HG02973 (cell line): ENCODE data around the gene ADCY7.

Source experiments
- ATAC-seq: cut with Tn5 transposase; IDR thresholded peaks from one replicate; pipeline ENCODE4 v1.9.1; 2021; ENCODE audit warnings: moderate library complexity; ENCODE audit not compliant: unreplicated experiment

ADCY7 gene

DNA sequence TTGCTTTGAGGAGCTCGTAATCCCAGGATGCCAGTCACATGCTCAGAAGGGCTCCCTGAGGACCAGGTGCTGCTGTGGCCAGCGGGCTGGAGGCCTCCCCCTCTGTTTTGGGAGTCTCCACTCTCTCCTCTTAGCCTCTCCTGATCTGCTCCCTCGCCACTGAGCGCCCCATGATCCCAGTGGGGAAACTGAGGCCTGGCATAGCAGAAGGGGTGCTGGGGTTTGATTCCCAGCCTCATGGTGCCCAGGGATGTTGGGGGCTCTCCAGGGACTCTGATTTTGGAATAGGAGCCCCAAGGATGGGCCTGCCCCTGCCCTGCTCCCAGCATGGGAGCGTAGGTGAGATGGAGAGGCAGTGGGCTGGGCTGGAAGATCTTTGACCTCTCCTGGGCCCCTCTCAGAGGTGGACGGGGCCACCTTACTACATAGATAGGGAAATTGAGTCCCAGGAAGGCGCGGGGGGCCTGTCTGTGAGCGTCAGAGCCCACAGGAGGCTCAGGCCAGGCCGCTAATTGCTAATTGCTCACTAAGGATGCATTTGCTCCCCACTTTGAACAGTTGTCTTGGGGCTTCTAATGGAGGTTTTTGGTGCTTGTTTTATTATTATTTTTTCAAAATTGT lies 525 bp upstream of the ADCY7 start:
- ATAC-seq = no peak

DNA sequence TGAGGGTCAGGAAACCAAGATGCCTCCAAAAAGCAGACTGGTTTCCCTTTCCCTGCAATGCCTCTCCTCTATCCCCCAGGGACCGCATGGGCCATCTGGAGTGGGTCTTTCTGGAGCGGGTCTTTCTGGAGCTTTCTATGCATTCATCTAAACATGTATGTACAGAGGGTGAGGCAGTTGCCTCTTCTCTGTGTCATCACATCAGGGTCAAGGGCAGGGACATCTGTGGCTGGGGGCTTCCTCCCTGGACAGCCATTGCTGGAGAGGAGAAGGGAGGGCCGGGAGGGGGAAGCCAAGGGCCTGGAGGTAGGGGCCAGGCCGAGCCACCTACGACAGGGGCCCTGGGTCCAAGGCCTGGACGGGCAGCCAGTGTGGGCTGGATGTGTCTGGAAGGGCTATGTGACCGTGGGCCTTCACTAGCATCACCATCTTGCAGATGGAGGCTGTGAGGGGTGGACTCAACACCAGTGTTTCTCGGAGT lies 840 bp downstream of the ADCY7 start:
- no peak for ATAC-seq

DNA sequence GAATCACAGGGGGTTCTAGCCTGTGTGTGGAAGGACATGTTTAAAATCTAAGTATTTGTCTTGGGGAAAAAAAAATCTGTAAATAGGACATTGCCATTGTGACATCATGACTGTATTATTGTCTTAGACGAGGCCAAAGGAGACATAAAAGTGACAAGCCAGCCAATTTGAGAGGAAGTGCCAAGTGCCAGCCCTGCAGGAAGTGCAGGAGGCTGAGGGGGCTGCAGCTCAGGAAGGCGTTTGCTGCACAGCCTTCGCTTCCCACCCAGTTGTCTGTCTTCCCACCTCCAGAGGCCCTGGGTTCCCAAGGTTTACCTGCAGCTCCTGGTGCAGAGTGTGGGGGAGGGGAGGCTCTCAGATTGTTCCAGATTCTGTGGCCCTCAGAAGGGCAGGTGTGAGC lies 1.3 kb downstream of the ADCY7 start:
- ATAC-seq = no peak

DNA sequence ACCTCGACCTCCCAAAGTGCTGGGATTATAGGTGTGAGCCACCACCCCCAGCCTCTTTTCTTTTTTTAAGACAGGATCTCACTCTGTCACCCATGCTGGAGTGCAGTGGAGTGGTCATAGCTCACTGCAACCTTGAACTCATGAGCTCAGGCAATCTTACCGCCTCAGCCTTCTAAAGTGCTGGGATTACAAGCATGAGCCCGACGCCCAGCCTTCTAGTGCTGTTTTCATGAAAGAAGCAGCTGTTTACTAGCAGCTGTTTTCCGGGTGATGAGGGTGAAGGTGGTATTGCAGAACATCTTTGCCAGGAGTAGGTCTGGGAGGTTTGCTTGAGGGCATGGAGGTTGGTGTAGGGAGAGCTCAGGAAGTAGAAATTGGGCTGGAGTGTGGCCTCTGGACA lies 2.0 kb downstream of the ADCY7 start:
- ATAC-seq = no peak

DNA sequence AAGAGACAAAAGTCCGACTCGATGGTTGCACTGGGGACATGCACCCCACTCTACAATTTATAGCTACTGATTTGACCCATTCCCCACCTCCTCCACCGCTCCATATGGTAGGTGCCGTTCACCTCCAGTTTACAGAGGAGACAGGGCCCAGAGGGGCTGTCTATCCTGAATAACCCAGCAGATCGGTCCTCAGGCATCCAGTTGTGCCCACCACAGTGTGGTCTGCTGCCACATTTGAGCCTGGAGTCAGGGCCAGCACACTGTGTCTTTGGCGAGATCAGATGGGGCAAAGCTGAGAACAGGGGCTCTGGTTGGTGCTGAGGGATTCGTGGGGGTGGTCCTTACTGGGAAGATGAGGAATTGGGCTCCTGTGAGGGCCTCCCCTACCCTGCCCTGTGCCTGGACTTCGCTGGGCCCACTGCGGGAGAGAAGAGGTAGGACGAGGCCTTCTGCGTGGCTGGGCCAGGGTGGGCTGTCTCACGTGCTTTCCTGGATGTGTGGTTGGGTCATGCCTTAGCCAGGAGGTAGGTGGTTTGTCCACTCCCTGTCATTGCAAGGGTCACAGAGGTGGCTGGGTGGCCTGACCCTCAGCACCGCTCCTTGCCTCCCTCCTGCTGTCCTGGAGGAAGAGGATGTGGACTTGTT lies 2.8 kb downstream of the ADCY7 start:
- no peak for ATAC-seq

DNA sequence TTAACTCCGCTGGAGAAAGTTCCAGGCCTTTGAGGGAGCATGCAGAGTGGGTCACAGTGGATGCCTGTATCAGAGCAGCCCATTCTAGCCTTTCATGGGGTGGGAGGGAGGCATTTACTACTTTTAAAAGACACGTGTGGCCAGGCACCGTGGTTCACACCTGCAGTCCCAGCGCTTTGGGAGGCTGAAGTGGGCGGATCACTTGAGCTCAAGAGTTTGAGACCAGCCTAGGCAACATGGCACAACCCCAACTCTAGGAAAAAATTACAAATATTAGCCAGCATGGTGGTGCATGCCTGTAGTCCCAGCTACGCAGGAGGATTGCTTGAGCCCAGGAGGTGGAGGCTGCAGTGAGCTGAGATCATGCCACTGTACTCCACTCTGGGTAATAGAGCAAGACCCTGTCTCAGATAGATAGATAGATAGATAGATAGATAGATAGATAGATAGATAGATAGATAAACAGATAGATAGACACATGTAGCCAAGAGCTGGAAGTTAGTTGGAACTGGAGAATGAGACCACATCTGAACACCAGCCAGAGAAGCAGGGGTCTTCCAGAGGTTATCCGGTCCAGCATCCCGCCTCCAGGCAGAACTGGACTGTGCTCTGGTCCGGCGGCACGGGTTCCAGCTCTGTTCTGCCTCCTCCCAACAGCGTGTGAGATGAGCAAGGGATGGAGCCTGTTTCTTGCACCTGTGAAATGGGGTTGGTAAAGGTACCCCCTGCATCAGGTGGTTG lies 3.6 kb downstream of the ADCY7 start:
- no peak for ATAC-seq

DNA sequence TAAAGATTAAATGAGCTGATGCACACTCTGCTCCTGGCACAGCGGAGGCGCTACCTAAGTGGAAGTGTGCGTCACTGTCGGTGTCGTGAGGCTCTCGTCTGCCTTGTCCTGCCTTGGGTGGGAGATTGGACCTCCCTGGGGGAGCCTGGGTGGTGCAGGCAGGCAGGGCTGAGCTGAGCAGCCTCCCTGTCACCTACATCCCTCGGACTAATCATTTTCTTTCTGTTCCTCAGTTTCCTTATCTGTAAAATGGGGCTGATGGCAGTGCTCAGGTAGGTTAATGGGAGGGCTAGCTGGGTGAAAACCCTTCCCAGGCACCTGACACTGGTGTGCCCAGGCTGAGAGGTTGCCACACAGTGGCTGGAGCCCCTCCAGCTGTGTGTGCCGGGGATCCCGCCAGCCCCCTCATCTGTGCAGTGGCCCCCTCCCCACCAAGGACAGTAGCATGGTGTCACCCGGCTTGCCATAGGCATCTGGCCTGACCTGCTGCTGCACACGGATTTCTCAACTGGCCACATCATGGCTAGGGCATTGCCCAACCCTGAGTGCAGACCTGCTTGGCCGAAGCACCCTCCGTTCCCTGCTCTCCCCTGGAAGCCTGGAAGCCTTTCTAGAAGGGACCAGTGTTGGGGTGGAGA lies 4.3 kb downstream of the ADCY7 start:
- ATAC-seq = no peak

DNA sequence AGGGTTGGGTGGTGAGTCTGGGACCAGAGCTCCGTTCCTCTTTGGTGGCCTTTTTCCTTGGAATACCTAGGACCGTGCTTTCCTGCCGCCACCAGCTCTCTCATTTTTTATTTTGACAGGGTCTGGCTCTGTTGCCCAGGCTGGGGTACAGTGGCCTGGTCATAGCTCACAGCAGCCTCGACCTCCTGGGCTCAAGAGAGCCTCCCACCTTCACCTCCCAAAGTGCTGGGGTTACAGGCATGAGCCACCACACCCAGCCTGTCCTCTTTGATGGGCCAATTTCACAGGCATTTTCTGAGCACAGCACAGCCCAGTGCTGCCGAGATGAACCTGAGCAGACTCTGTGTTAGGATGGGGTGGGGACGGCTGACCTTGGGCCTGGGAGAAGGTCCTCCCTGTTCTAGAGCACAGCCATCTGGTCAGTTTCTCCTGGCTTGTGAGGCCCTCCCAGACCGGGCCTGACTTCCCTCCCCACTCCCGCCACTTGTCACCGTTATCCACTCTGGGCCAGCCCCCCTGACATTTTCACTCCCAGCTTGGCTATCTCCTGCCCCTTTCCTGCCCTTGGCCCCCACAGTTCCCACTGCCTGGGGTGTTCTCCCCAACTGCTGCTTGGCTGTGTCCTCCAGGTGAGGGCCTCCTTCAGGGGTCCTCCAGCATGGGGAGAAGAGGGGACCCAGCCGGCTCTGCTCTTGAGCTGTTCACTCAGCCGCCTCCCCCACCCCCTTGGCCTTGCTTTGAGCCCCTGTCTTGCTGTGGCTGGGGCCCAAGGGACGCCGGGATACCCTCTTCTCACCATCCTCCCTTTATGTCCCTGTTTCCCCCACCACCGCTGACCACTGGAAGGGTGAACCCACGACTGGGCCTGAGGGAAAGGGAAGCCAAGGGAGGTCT lies 5.0 kb downstream of the ADCY7 start:
- ATAC-seq = no peak

DNA sequence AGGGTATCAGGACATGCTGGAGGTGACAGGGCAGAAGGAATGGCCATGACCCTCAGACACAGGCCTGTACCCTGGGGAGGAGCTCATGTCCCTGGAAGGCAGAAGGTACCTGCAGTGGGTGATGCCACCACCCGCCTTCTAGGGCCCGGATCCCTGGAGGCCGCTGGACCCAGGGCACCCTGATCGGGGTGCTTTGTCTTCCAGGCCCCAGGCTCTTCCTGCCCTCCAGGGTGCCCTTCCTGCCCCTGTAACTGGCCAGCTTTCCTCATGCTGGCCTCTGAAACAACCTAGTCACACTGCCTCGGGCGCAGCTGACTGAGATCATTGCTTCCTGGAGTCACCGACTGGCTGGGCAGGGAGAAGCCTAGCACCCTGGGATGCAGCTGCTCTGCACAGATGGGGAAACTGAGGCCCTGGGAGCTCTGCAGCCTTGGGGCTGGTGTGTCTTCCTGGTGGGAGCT lies 5.8 kb downstream of the ADCY7 start:
- no peak for ATAC-seq

DNA sequence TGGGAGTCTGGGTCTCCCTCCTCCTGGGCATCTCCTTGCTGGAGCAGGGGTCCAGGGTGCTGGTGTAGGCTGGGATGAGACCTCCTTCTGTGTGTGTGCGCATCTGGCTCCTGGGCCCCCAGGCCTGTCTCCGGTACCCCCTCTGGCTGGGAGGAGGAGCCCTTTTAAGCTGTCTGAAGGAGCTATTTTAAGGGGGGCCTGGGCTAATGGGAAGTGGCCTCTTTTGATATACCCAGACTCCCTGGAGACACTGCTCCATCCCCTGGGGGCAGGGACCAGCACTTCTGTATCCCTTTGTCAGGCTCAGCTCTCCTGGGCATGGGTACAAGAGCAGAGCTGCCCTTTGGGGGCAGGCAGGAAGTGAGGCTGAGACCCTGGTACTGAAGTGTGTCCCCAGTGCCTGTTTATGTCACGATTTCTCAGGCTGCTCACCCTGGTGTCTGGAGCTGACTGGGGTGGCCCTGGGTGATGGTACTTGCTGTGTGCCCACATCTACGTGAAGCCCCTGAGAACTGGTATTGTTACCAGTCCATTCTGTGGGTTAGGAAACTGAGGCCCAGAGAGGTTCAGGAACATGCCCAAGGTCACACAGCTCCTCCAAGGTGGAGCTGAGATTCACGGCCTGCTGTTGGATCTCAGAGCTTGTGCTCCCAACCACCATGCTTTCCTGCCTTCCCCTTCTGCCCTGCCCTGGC lies 6.5 kb downstream of the ADCY7 start:
- no peak for ATAC-seq

DNA sequence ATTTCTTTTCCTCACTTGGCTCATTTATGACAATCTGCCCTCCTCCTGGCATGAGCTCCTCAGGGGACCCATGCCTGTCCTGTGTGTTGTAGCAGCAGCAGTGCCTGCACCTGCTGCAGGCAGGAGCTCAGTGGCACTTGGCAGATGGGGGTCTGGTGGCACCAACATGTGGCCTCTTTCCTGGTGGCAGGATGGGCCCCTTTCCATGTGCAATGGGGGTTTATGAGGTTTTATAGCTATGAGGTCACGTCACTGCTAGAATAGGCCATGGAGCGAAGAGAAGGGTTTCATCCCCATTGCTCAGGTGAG lies 7.0 kb downstream of the ADCY7 start:
- no peak for ATAC-seq

DNA sequence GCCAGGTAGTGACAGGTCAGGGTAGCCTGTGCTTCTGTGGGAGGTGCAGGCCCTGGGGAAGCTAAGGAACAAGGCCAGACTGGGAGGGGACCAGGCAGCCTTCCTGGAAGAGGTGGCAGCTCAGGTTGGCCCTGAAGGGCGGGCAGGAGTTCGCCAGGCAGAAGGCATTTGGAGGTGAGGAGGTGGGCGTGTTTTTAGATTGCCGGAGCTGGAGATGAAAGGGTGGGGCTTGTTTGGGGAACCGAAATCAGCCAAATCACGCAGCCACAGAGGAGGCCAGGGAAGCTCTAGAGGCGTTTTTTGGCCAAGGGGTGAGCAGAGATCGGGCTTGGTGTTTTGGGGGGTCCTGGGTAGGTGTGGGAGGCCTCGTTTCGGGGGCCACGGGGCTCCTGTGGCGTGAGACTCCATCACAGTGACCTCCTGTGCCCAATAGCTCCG lies 7.6 kb downstream of the ADCY7 start:
- ATAC-seq = peak; percentile 60

DNA sequence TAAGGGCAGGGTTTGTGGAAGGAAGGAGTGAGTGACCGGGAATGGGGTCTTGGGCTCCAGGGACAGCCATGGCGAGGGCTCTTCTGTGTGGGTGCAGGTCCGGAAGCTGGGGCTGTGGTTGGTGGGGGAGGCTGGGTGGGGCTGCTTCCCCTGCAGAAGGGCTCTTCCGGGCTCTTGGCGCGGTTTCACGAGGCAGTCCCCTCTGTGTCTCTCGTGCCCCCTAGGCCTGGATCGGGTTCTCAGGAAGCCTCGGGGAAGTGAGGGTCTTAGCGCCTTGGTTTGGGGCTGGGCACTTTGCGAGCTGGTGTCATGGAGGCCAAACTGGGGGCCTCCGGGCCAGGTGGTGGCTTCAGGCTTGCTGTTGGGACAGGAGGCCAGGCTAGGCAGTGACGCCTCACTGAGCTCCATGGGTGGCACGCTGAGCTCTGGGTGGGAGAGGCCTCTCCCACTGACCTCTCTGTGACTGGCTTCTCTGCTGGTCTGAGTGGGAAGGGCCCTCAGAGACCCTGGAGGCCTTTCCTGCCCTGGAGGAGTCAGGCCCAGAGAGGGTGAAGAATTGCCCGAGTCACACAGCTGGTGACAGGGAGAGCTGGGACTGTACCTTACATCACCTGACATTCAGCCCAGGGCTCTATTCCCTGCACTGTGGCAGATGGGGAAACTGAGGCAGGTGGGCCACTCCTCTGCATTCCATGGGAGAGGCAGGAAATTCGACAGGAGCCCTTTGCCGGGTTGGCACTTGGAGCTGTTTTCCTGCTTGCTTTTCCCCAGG lies 8.2 kb downstream of the ADCY7 start:
- peak; percentile 22 for ATAC-seq

DNA sequence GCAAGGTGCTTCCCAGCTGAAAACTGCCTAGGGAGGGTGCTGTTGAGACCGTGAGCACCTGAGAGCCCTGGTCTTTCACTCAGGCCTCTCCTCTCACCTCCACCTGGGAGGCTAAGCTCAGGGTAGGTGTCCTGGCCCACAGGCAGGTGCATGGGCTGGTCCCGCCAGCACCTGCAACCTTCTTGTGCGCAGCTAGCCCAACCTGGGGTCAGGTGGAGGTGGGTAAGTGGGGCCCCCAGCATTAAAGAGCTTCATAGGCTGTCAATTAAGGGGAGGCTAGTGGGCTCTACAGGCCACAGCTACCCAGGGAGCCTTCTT lies 8.7 kb downstream of the ADCY7 start:
- ATAC-seq = no peak

DNA sequence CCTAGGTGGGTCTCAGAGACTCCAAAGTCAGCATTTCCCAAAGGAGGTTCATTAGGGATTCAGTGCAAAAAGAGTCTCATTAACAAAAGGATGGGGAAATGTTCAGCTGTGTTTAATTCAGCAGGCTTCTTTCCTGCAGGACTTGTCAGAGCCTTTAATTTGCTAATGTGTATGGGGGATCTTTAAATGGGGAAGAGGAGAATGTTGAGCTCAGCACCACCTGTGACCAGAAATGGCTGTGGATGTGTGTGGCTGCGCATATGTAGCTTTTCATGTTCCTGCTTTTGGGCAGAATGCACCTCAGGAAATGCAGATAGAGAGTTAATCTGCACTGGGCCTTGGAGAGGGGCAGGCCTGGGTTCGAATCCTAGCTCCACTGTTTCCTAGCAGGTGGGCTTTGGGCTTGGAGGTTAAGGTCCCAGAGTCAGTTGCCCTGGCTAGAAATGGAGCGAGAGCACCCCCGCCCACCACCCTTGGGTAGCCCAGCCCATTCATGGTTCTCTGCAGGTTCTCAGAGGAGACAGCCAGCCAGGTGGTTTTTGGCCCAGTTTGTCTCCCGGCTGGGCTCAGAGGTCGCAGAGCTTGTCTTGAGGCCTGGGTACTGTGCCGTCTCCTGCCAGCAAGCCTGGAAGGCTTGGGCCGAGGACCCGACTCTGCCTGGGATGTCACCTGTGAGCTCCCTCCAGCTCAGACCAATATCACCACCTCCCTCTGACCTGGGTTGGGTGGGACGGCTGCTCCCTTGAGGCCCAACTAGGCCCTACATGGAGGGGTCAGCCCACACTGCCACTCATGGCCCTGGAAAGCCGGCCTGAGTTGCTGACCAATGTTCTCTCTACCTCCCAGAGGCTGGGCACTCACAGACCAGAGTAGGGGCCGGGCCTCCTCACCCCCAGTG lies 9.3 kb downstream of the ADCY7 start:
- ATAC-seq = no peak

DNA sequence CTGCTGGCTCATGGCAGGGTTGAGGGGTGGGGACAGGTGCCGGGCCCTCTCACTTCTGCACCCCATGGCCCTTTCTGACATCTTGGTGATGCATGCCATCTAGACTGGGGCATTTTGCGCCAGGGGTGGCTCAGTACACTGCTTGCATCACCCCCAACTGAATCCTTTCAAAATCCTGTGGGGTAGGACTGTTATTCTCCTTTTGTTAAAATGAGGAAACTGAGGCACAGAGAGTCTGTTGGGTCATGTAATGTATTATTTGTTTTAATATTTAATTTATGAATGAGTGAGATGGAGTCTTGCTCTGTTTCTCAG lies 9.9 kb downstream of the ADCY7 start:
- no peak for ATAC-seq

DNA sequence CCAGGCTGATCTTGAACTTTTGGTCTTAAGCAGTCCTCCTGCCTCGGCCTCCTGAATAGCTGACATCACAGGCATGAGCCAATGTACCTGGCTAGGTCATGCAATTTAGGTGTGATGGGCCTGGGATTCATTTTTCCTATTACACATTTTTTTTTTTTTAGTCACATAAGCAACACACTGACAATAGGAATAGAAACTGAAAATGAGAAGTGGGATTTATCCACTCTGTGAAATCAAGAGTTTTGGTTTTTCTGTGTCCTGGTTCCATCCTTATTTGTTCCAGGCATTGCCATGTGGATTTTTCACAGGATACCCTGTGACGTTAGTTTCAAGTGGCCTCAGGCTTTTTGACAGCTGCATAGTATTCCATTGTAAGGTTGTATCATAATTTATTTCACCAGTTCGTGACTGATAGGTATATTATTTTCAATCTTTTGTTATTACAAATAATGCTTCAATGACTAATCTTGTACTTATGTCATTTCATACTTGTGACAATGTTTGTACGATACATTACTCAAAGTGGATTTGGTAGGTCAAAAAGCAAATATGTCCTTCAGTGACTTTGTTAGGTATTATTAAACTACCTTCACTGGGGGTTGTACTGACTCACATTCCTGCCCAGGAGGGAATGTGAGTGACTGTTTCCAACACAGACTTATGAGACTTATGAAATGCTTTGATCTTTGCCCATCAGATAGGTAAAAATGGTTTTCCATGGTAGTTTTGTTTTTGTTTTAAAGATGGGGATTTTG lies 10.6 kb downstream of the ADCY7 start:
- ATAC-seq = no peak

DNA sequence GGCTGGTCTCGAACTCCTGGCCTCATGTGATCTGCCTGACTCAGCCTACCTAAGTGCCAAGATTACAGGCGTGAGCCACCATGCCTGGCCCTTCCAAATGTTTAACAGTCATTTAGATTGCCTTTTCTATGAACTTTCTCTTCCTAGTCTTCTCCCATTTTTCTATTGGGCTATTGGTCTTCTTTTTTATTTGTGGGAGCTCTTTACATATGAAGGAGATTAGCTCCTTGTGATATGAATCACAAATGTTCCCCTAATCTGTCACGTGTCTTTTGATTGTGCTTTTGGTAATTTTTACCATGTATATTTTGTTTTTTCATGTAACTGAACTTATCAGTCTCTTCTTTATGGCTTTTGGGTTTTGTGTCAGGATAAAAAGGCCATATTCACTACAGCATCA lies 11.9 kb downstream of the ADCY7 start:
- no peak for ATAC-seq
